Suprapubic skin (tissue), 4 donors: ENCODE results near the gene C21orf58. TPM values are rescaled to one million over a fixed set of nuclear protein-coding genes. Genes with fewer than 3 reads are reported as not detected.

Source experiments
- DNase-seq, 2 donors: peaks; one replicate each; pipeline ENCODE4 v3.0.0-alpha.2; 2019; ENCODE audit warnings: low spot score in 2 of 2
- H3K27ac ChIP-seq: fragments of 200-600 bp; sonication (generic); one replicate; pipeline ENCODE4 v1.5.1; 2019
- H3K27me3 ChIP-seq: fragments of 200-600 bp; sonication (generic); one replicate; pipeline ENCODE4 v1.5.1; 2019
- H3K36me3 ChIP-seq: fragments of 200-600 bp; sonication (generic); one replicate; pipeline ENCODE4 v1.5.1; 2019
- H3K4me1 ChIP-seq: fragments of 200-600 bp; sonication (generic); one replicate; pipeline ENCODE4 v1.5.1; 2019
- H3K4me3 ChIP-seq: fragments of 200-600 bp; sonication (generic); one replicate; pipeline ENCODE4 v1.5.1; 2019; ENCODE audit warnings: mild to moderate bottlenecking
- H3K9me3 ChIP-seq: fragments of 200-600 bp; sonication (generic); one replicate; pipeline ENCODE4 v1.5.1; 2019
- CTCF ChIP-seq, 2 donors: fragments of 200-600 bp in 1 of 2; fragments of 450-650 bp in 1 of 2; sonication (generic) in 1 of 2; IDR thresholded peaks; one replicate each; pipeline ENCODE4 v1.5.1; 2016 to 2019; ENCODE audit warnings: antibody characterized with exemption in 2 of 2, mild to moderate bottlenecking in 1 of 2, moderate library complexity in 1 of 2
- EP300 ChIP-seq: sonication (generic); formaldehyde crosslinking; IDR thresholded peaks from one replicate; pipeline ENCODE4 v1.6.1; 2017; ENCODE audit warnings: antibody characterized with exemption
- POLR2A ChIP-seq, 2 donors: fragments of 450-650 bp; IDR thresholded peaks; one replicate each; pipeline ENCODE4 v1.6.1; 2017; ENCODE audit warnings: antibody characterized with exemption in 2 of 2, mild to moderate bottlenecking in 2 of 2, moderate library complexity in 2 of 2
- POLR2AphosphoS5 ChIP-seq, 3 donors: sonication (generic); formaldehyde crosslinking; IDR thresholded peaks; one replicate each; pipeline ENCODE4 v1.6.1; 2017; ENCODE audit warnings: antibody characterized with exemption in 3 of 3
- WGBS: methylation state at CpG from one replicate; pipeline ENCODE4 v1.1.5; 2018; 5-methylcytosine and 5-hydroxymethylcytosine counted together
- total RNA-seq, 4 donors: library from RNA; depleted of rRNA; stranded (reverse); fragments of >200 nt; gene quantifications; one replicate each; pipeline ENCODE4 v1.1.0, GENCODE V29; 2016

Gene C21orf58
- total RNA-seq, 4 donors from 2014 or later: 0.73 to 9.7 (median 3.5) TPM

- Histone ChIP-seq H3K27me3 (no peaks in the 10 kb centered on the region), H3K9me3 (no peaks in the 10 kb centered on the region), H3K4me1 (peaks cover 16% of the 10 kb centered on the region), H3K36me3 (peaks cover 26% of the 10 kb centered on the region), H3K4me3 (no peak overlapping the region), H3K27ac (no peak overlapping the region)
- DNase-seq: no peak
- TF ChIP-seq POLR2A (IDR thresholded peaks at IDR 0.05) (no peak), EP300 (no peak), CTCF (IDR thresholded peaks at IDR 0.05) (no peak), POLR2AphosphoS5 (IDR thresholded peaks at IDR 0.05) (no peak)
- WGBS: 84% methylated on average over 5 of the region's 5 CpGs
Observed at GRCh38 chr21:46328151-46328550, 4.5 kb upstream of the C21orf58 start.

- DNase-seq: no peak
- Histone ChIP-seq H3K27ac (no peak overlapping the region), H3K4me1 (peaks cover 20% of the 10 kb centered on the region), H3K27me3 (no peaks in the 10 kb centered on the region), H3K4me3 (no peak overlapping the region), H3K36me3 (peaks cover 26% of the 10 kb centered on the region), H3K9me3 (no peaks in the 10 kb centered on the region)
- 97% methylated on average over 4 of the region's 4 CpGs for WGBS
- no peak for TF ChIP-seq EP300
- TF ChIP-seq POLR2AphosphoS5 (IDR thresholded peaks at IDR 0.05): no peak
- no peak for TF ChIP-seq POLR2A (IDR thresholded peaks at IDR 0.05)
- no peak for TF ChIP-seq CTCF (IDR thresholded peaks at IDR 0.05)
Observed at GRCh38 chr21:46327711-46328110, 4.0 kb upstream of the C21orf58 start.

GRCh38 chr21:46326110-46326703, 2.5 kb upstream of the C21orf58 start:
- peaks cover 30% of the 10 kb centered on the region for H3K4me1 ChIP-seq
- no peaks in the 10 kb centered on the region for H3K27me3 ChIP-seq
- H3K36me3 ChIP-seq: peaks cover 26% of the 10 kb centered on the region
- H3K9me3 ChIP-seq: no peaks in the 10 kb centered on the region
- WGBS: 94% methylated on average over 15 of the region's 15 CpGs
- no peak overlapping the region for H3K4me3 ChIP-seq
- no peak for DNase-seq
- H3K27ac ChIP-seq: no peak overlapping the region
- no peak for TF ChIP-seq EP300
- TF ChIP-seq POLR2AphosphoS5 (IDR thresholded peaks at IDR 0.05): no peak
- no peak for TF ChIP-seq CTCF (IDR thresholded peaks at IDR 0.05)
- no peak for TF ChIP-seq POLR2A (IDR thresholded peaks at IDR 0.05)

GRCh38 chr21:46325073-46325912, 1.6 kb upstream of the C21orf58 start:
- DNase-seq: no peak
- TF ChIP-seq CTCF (IDR thresholded peaks at IDR 0.05) (peak in 1 of 2 donors; percentile 5), POLR2AphosphoS5 (IDR thresholded peaks at IDR 0.05) (no peak)
- Histone ChIP-seq H3K4me1 (peaks cover 30% of the 10 kb centered on the region), H3K9me3 (no peaks in the 10 kb centered on the region), H3K4me3 (peak overlapping the region; percentile 100), H3K27me3 (no peaks in the 10 kb centered on the region), H3K27ac (peak overlapping the region; percentile 97), H3K36me3 (peaks cover 24% of the 10 kb centered on the region)
- WGBS: 8% methylated on average over 28 of the region's 43 CpGs

- peaks cover 16% of the 10 kb centered on the region for H3K36me3 ChIP-seq
- H3K27ac ChIP-seq: peak overlapping the region; percentile 97
- peak; percentile 90 to 91 for DNase-seq
- H3K4me1 ChIP-seq: peaks cover 30% of the 10 kb centered on the region
- peak overlapping the region; percentile 100 for H3K4me3 ChIP-seq
- H3K27me3 ChIP-seq: no peaks in the 10 kb centered on the region
- WGBS: no CpG with 5 or more reads among the region's 98 CpGs
- TF ChIP-seq CTCF (IDR thresholded peaks at IDR 0.05): no peak
- no peak for TF ChIP-seq POLR2A (IDR thresholded peaks at IDR 0.05)
- TF ChIP-seq POLR2AphosphoS5 (IDR thresholded peaks at IDR 0.05): no peak
- no peak for TF ChIP-seq EP300
- H3K9me3 ChIP-seq: no peaks in the 10 kb centered on the region
Observed at GRCh38 chr21:46324390-46325072, 861 bp upstream of the C21orf58 start.
